Astrocyte (in vitro differentiated cells and primary cell): ENCODE data around the gene PSMD2. TPM values are rescaled to one million over a fixed set of nuclear protein-coding genes. Genes with fewer than 3 reads are reported as not detected.

Source experiments
- DNase-seq: peaks from one replicate; pipeline ENCODE4 v3.0.0-alpha.2; 2010; ENCODE audit warnings: low read depth
- FAIRE-seq: peaks from 2 replicates; lab custom pipeline; 2011; peaks lifted over from hg19 to GRCh38; lab: Jason Lieb, UNC
- H2AFZ ChIP-seq: 2 replicates; pipeline ENCODE4 v1.6.0; 2012; ENCODE audit warnings: low read depth, low read length, inconsistent platforms
- H3K27ac ChIP-seq: 2 replicates; pipeline ENCODE4 v1.5.1; 2011; ENCODE audit warnings: low read depth, low read length, inconsistent platforms
- H3K27me3 ChIP-seq: 2 replicates; pipeline ENCODE4 v1.6.0; 2011; ENCODE audit warnings: low read length, inconsistent platforms; ENCODE audit not compliant: insufficient read depth
- H3K36me3 ChIP-seq: 2 replicates; pipeline ENCODE4 v1.5.1; 2011; ENCODE audit warnings: low read length, inconsistent platforms; ENCODE audit not compliant: insufficient read depth
- H3K4me1 ChIP-seq: 2 replicates; pipeline ENCODE4 v1.5.1; 2011; ENCODE audit warnings: low read length, inconsistent platforms; ENCODE audit not compliant: insufficient read depth
- H3K4me2 ChIP-seq: 2 replicates; pipeline ENCODE4 v1.6.0; 2012; ENCODE audit warnings: low read length, inconsistent platforms
- H3K4me3 ChIP-seq: 2 replicates; pipeline ENCODE4 v1.5.1; 2011; ENCODE audit warnings: low read depth, mild to moderate bottlenecking, low read length, inconsistent platforms; ENCODE audit not compliant: insufficient read depth
- H3K79me2 ChIP-seq: 2 replicates; pipeline ENCODE4 v1.6.0; 2012; ENCODE audit warnings: mild to moderate bottlenecking, low read length, inconsistent platforms; ENCODE audit not compliant: insufficient read depth
- H3K9ac ChIP-seq: 2 replicates; pipeline ENCODE4 v1.6.0; 2012; ENCODE audit warnings: mild to moderate bottlenecking, low read length, inconsistent platforms
- H3K9me3 ChIP-seq: 2 replicates; pipeline ENCODE4 v1.5.1; 2012; ENCODE audit warnings: low read depth, mild to moderate bottlenecking, low read length, inconsistent platforms; ENCODE audit not compliant: insufficient read depth
- H4K20me1 ChIP-seq: 2 replicates; pipeline ENCODE4 v1.6.0; 2012; ENCODE audit warnings: low read length, inconsistent platforms; ENCODE audit not compliant: insufficient read depth
- H3K27ac Mint-ChIP-seq: one replicate; pipeline ENCODE4 v1.8.0; 2021; ENCODE audit warnings: mild to moderate bottlenecking, mixed read lengths; ENCODE audit not compliant: unreplicated experiment
- H3K27me3 Mint-ChIP-seq: one replicate; pipeline ENCODE4 v1.8.0; 2021; ENCODE audit warnings: low read depth, mixed read lengths; ENCODE audit not compliant: unreplicated experiment
- H3K36me3 Mint-ChIP-seq: one replicate; pipeline ENCODE4 v1.8.0; 2021; ENCODE audit warnings: low read depth, mixed read lengths; ENCODE audit not compliant: unreplicated experiment
- H3K4me1 Mint-ChIP-seq: one replicate; pipeline ENCODE4 v1.8.0; 2021; ENCODE audit warnings: low read depth, mixed read lengths; ENCODE audit not compliant: unreplicated experiment
- H3K4me3 Mint-ChIP-seq: one replicate; pipeline ENCODE4 v1.8.0; 2021; ENCODE audit warnings: mild to moderate bottlenecking, moderate library complexity, mixed read lengths; ENCODE audit not compliant: unreplicated experiment
- H3K9me3 Mint-ChIP-seq: one replicate; pipeline ENCODE4 v1.8.0; 2021; ENCODE audit warnings: mild to moderate bottlenecking, mixed read lengths; ENCODE audit not compliant: unreplicated experiment
- EZH2 ChIP-seq: IDR thresholded peaks from 2 replicates; pipeline ENCODE4 v1.6.1; 2012; ENCODE audit warnings: mild to moderate bottlenecking, low read length, inconsistent platforms; ENCODE audit not compliant: insufficient read depth
- total RNA-seq: library from RNA; stranded (reverse); gene quantifications from 2 replicates; pipeline ENCODE4 v1.2.1, GENCODE V29; 2021
- TF ChIP-seq, protein P1 (sequence below): IDR thresholded peaks from 2 replicates; pipeline ENCODE4 v1.5.1; 2011; ENCODE audit warnings: low read depth, mild to moderate bottlenecking, inconsistent platforms, low read length, moderate library complexity; ENCODE audit not compliant: insufficient read depth

PSMD2 gene
- total RNA-seq, 1 donor from 2014 or later = 588 TPM

- H3K27ac ChIP-seq = no peak overlapping the region
- no peaks in the 10 kb centered on the region for H3K27me3 Mint-ChIP-seq
- peaks cover 28% of the 10 kb centered on the region for H3K79me2 ChIP-seq
- H3K4me1 ChIP-seq = no peaks in the 10 kb centered on the region
- H4K20me1 ChIP-seq = peaks cover 54% of the 10 kb centered on the region
- H3K4me2 ChIP-seq = no peak overlapping the region
- TF ChIP-seq, protein P1, sequence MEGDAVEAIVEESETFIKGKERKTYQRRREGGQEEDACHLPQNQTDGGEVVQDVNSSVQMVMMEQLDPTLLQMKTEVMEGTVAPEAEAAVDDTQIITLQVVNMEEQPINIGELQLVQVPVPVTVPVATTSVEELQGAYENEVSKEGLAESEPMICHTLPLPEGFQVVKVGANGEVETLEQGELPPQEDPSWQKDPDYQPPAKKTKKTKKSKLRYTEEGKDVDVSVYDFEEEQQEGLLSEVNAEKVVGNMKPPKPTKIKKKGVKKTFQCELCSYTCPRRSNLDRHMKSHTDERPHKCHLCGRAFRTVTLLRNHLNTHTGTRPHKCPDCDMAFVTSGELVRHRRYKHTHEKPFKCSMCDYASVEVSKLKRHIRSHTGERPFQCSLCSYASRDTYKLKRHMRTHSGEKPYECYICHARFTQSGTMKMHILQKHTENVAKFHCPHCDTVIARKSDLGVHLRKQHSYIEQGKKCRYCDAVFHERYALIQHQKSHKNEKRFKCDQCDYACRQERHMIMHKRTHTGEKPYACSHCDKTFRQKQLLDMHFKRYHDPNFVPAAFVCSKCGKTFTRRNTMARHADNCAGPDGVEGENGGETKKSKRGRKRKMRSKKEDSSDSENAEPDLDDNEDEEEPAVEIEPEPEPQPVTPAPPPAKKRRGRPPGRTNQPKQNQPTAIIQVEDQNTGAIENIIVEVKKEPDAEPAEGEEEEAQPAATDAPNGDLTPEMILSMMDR = no peak
- no peak for TF ChIP-seq EZH2
- no peak overlapping the region for H3K4me3 Mint-ChIP-seq
- no peaks in the 10 kb centered on the region for H3K27me3 ChIP-seq
- no peak for DNase-seq
- H3K9ac ChIP-seq = no peak overlapping the region
- no peak for FAIRE-seq
- H3K36me3 ChIP-seq = peaks cover 54% of the 10 kb centered on the region
- H3K4me1 Mint-ChIP-seq = peaks cover 8% of the 10 kb centered on the region
- H3K4me3 ChIP-seq = no peak overlapping the region
- H3K9me3 Mint-ChIP-seq = no peaks in the 10 kb centered on the region
- H2AFZ ChIP-seq = no peak overlapping the region
- no peaks in the 10 kb centered on the region for H3K9me3 ChIP-seq
- H3K27ac Mint-ChIP-seq = peak overlapping the region; percentile 69
- H3K36me3 Mint-ChIP-seq = peaks cover 48% of the 10 kb centered on the region
Observed at GRCh38 chr3:184308744-184309143, 9.7 kb downstream of the PSMD2 start.

DNA sequence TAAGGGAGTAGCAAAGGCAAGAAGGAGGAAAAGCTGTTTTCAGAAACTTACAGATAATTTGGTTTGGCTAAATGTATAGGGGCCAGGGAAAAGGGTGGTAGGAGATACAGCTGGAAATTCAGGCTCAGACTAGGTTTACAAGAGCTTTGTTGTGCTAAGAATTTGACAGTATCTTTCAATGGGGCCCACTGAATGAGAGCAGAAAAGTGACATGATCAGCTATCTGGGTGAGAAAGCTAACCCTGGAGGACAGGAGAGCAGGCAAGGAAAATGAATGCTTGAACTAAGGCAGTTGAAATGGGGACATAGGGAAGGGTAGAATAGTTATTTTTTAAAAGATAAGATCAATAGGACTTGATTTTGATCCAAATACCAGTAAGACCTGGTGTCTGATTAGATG lies 12.6 kb downstream of the PSMD2 start:
- no peak overlapping the region for H2AFZ ChIP-seq
- H3K4me3 Mint-ChIP-seq = no peak overlapping the region
- no peaks in the 10 kb centered on the region for H3K27me3 ChIP-seq
- H4K20me1 ChIP-seq = peaks cover 41% of the 10 kb centered on the region
- DNase-seq = no peak
- no peak overlapping the region for H3K9ac ChIP-seq
- no peak overlapping the region for H3K4me2 ChIP-seq
- peaks cover 24% of the 10 kb centered on the region for H3K36me3 Mint-ChIP-seq
- H3K4me1 ChIP-seq = peaks cover 4% of the 10 kb centered on the region
- H3K79me2 ChIP-seq = peaks cover 21% of the 10 kb centered on the region
- H3K27me3 Mint-ChIP-seq = no peaks in the 10 kb centered on the region
- H3K4me1 Mint-ChIP-seq = peaks cover 3% of the 10 kb centered on the region
- no peak overlapping the region for H3K4me3 ChIP-seq
- no peaks in the 10 kb centered on the region for H3K9me3 Mint-ChIP-seq
- TF ChIP-seq EZH2 = no peak
- TF ChIP-seq, protein P1 = no peak
- H3K36me3 ChIP-seq = peaks cover 26% of the 10 kb centered on the region
- H3K9me3 ChIP-seq = no peaks in the 10 kb centered on the region
- no peak overlapping the region for H3K27ac ChIP-seq
- no peak overlapping the region for H3K27ac Mint-ChIP-seq
- FAIRE-seq = no peak

- Histone ChIP-seq H3K4me2 (peak within 1 kb of the TSS; percentile 98), H3K9me3 (no peaks in the 10 kb centered on the region), H3K27ac (peak within 1 kb of the TSS; percentile 84), H3K27me3 (no peaks in the 10 kb centered on the region), H3K9ac (peak within 1 kb of the TSS; percentile 99), H2AFZ (peak within 1 kb of the TSS; percentile 49), H3K4me3 (peak within 1 kb of the TSS; percentile 97), H3K4me1 (peaks cover 21% of the 10 kb centered on the region), H3K79me2 (peaks cover 47% of the 10 kb centered on the region), H4K20me1 (peaks cover 42% of the 10 kb centered on the region), H3K36me3 (peaks cover 12% of the 10 kb centered on the region)
- Mint-ChIP-seq H3K9me3 (no peaks in the 10 kb centered on the region), H3K36me3 (peaks cover 5% of the 10 kb centered on the region), H3K27ac (peak within 1 kb of the TSS; percentile 91), H3K4me1 (peaks cover 21% of the 10 kb centered on the region), H3K4me3 (peak within 1 kb of the TSS; percentile 91), H3K27me3 (no peaks in the 10 kb centered on the region)
- no peak for TF ChIP-seq EZH2
- TF ChIP-seq, protein P1 = no peak
- no peak for FAIRE-seq
- DNase-seq = peak; percentile 86
Observed at GRCh38 chr3:184314363-184314699, 15.3 kb downstream of the PSMD2 start, which contains the start of gene EIF4G1. TSS of gene EIF4G1 (plus strand) at chr3:184314606. CDS start at chr3:184315797, 1,191 bp downstream.
